Thyroid gland (tissue), 4 donors: ENCODE measurements around the gene PPM1H.

ENCODE experiments used
- CTCF ChIP-seq, 6 experiments: fragments of 200-600 bp in 3 of 6; fragments of 450-650 bp in 3 of 6; sonication (generic) in 3 of 6; IDR thresholded peaks; one replicate each; pipeline ENCODE4 v1.5.1; 2016 to 2019; ENCODE audit warnings: antibody characterized with exemption in 6 of 6, mild to moderate bottlenecking in 2 of 6, inconsistent platforms in 1 of 6, moderate library complexity in 1 of 6
- POLR2A ChIP-seq, 2 donors: fragments of 450-650 bp; IDR thresholded peaks; one replicate each; pipeline ENCODE4 v1.6.1; 2017; ENCODE audit warnings: antibody characterized with exemption in 2 of 2, mild to moderate bottlenecking in 2 of 2, moderate library complexity in 1 of 2

- TF ChIP-seq CTCF (IDR thresholded peaks at IDR 0.05) (no peak), POLR2A (IDR thresholded peaks at IDR 0.05) (peak in 1 of 2 donors; percentile 47)
These were observed 251.0 kb downstream of the PPM1H start for GRCh38 chr12:62683776-62684569.
